ENCODE data around the gene VWC2L.

- TF ChIP-seq EZH2 (IDR thresholded peaks at IDR 0.05; ENCODE audit: insufficient read depth, poor library complexity, severe bottlenecking): no peak
- TF ChIP-seq EZH2phosphoT487 (IDR thresholded peaks at IDR 0.05; ENCODE audit: insufficient read depth, low read depth): no peak
Measured at GRCh38 chr2:214450118-214450894, 39.5 kb downstream of the VWC2L start.
